HG03095 (cell line): Measurements from ENCODE around the gene XXYLT1.

Experiments used
- ATAC-seq: cut with Tn5 transposase; IDR thresholded peaks from one replicate; pipeline ENCODE4 v1.9.1; 2021; ENCODE audit warnings: moderate library complexity; ENCODE audit not compliant: unreplicated experiment

The XXYLT1 gene

GRCh38 chr3:195036574-195036973, 234.4 kb downstream of the XXYLT1 start:
- ATAC-seq = no peak

DNA sequence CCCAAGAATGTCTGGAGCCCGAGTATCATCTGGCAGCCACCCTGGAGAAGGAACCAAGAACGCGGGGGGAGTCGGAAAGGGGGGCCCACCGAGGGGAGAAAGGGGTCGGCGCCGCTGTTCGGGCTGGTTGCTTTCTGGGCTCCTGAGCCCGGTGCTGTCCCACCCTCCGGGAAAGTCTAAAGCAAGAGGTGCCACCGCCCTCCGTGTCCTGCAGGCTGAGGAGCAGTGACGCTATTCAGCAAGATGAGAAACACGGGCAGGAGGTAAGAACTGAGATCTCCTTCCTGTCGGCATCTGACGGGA, 234.8 kb downstream of the XXYLT1 start:
- no peak for ATAC-seq

- ATAC-seq = no peak
Measured at GRCh38 chr3:195035345-195036202, 235.4 kb downstream of the XXYLT1 start.

DNA sequence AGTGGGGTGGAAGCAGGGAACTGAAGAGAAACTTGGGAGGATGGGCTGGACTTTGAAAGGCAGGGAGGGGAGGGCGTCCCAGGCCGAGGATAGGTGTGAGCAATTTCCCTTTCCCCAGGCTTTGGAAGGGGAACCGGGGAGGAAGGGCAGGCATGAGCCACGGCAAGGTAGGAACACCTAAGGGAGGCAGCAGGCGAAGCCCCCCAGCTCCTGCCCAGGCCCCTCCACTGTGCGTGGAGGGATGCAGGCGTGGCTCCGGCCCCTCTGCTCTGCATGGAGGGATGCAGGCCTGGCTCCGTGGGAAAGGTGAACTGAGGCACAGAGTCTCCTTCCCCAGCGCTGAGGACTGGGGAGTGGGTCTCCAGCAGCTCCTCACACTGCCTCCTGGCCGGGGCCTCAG, 236.4 kb downstream of the XXYLT1 start:
- no peak for ATAC-seq

DNA sequence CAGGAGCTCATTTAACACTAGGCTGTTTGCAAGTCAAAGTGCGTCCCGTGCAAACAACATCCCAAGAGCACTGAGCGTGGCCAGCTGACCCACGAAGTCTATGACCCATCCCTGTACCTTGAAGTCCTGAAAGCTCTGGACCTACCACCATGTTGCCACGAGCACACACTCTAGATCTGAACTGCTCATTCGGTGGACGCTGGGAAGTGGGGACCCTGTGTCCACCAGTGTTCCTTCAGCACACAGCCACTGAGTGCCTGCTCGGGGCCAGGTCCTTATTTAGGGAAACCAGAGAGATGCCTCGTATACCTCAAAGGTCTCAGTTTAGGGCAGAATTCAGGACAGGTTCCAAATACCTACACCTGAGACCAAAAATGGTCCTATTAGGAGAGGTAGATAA, 236.9 kb downstream of the XXYLT1 start:
- no peak for ATAC-seq

GRCh38 chr3:195033531-195034091, 237.3 kb downstream of the XXYLT1 start:
- no peak for ATAC-seq

GRCh38 chr3:195032955-195033354, 238.0 kb downstream of the XXYLT1 start:
- no peak for ATAC-seq

GRCh38 chr3:195032106-195032759, 238.7 kb downstream of the XXYLT1 start:
- no peak for ATAC-seq

- no peak for ATAC-seq
Measured at GRCh38 chr3:195031574-195032003, 239.4 kb downstream of the XXYLT1 start.

DNA sequence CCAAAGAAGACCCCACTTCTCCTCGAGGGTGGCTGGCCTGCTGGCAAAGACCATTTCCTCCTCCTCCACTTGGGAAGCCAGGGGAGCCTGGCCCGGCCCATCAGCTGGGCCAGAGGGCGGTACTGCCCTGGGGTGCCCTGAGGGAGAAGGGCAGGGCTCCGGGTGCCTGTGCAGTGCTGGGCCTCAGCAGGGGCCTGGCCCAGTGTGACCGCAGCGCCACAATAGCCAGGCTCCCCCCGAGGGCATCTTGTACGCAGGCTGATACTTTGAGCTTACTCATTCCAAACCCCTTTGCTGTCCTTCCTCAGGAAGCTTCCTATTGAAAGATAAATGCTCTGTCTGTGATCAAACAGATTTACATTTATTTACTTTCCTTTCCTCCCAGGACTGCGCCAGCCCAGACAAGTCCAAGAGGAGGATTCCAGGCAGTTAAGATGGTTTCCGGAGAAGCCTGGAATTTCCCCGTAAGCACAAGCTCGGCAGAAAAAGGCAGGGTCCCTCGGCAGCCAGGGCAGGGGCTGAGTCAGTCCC, 240.1 kb downstream of the XXYLT1 start:
- ATAC-seq = no peak

DNA sequence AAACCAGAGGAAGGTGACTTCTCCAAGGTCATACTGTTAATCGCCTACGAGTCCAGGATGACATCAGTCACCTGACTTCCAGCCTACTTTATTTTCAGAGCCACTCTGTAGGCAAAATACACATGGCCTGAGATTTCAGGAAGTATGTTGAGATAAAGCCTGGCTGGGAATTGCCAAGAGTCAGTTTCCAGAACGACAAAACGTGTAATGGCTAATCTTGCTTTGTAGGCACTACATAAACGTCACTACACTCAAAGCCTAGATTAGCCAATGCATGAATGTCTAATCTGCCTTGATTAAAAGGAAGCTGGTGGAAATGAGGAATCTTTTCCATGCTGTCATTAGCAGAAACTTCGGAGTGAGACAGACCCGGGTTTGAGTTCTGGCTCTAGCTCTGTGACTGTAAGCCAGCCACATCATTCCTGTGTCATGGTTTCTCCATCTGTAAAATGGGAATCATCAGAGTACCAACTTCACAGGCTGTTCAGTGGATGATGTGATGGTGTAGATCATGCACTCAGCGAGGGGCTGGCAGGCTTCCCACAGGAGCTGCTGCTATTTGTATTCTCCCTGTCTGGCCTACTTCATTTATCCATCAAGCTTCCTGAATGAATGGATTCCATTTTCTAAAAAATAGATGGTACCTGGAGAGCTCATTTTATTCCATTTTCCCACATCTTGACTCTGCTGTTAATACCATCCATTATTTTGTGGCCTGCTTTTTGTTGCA, 241.9 kb downstream of the XXYLT1 start:
- ATAC-seq = no peak

- ATAC-seq = no peak
Measured at GRCh38 chr3:195025884-195026200, 245.1 kb downstream of the XXYLT1 start.

- ATAC-seq = no peak
Measured at GRCh38 chr3:195025056-195025883, 245.7 kb downstream of the XXYLT1 start.

DNA sequence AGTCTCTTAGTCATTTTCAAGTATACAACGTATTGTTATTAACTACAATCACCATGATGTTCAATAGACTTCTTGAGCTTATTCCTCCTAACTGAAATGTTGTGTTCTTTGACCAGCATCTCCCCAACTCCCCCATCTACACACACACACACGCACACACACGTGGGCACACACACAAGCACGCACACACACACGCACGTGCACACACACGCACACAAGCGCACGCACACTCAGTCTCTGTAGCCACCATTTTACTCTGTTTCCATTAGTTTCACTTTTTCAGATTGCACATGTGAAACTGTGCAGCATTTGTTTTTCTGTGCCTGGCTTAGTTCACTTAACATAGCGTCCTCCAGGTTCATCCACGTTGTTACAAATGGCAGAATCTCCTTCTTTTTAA, 247.0 kb downstream of the XXYLT1 start:
- ATAC-seq = no peak

GRCh38 chr3:195023576-195023975, 247.4 kb downstream of the XXYLT1 start:
- ATAC-seq = no peak

DNA sequence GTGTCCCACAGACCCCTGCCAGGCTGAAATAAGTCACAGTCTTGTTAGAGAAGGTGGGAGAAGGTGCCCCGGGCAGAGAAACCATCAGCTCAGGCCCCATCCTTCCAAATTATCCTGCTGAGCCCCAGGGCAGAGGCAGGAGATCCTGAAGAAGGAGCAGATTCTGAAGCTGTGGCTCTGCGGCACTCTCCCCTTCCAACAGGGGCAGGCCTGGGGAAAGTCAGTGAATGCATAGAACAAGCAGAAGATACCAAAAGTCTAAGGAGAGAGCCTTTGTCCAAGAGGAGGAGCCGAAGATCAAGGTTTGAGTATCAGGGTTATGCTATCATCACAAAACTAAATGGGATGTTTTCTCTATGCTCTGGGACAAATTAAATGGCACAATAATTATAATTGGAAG, 249.3 kb downstream of the XXYLT1 start:
- no peak for ATAC-seq

GRCh38 chr3:195020921-195021320, 250.0 kb downstream of the XXYLT1 start:
- no peak for ATAC-seq

DNA sequence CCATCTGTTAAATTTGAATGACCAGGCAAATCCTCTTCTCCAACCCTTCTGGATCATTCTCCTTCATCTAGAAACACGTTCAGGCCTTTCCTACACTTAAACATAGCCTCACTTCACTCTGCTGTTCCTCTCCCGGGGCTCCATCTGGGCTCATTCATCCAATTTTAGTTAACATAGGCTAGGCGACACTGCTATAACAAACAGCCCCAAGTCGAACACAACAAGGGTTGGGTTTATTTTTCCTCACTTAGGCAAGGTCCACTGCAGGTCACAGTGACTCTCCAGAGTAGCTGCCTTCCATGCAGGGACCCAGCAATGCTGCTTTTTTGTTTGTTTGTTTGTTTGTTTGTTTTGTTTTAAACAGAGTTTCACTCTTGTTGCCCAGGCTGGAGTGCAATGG, 250.8 kb downstream of the XXYLT1 start:
- no peak for ATAC-seq

DNA sequence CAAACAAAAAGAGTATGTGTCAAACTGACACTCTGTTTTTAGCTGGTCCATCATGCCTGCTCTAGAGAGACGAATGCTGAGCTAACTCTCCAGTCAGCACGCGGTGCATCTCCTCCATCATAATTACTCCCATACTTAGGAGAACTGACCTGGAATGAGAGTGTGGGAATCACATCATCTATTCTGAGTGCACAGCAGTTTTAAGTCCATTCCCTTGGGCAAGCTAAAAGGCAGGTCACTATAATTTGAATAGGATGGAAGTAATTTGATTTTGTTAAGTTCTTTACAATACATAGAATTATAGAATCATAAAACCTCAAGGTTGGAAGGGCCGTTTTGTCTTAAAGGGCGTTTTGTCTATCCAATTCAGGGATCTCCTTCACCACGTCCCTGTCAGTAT, 251.6 kb downstream of the XXYLT1 start:
- ATAC-seq = no peak
